ENCODE results near the gene MTMR12.

Gene MTMR12

GRCh38 chr5:32231241-32231640, 81.5 kb downstream of the MTMR12 start:
- no peak for TF ChIP-seq RAD21 (IDR thresholded peaks at IDR 0.05; ENCODE audit: low read depth)
- TF ChIP-seq CEBPB (IDR thresholded peaks at IDR 0.05), result no peak

- TF ChIP-seq, protein P1, sequence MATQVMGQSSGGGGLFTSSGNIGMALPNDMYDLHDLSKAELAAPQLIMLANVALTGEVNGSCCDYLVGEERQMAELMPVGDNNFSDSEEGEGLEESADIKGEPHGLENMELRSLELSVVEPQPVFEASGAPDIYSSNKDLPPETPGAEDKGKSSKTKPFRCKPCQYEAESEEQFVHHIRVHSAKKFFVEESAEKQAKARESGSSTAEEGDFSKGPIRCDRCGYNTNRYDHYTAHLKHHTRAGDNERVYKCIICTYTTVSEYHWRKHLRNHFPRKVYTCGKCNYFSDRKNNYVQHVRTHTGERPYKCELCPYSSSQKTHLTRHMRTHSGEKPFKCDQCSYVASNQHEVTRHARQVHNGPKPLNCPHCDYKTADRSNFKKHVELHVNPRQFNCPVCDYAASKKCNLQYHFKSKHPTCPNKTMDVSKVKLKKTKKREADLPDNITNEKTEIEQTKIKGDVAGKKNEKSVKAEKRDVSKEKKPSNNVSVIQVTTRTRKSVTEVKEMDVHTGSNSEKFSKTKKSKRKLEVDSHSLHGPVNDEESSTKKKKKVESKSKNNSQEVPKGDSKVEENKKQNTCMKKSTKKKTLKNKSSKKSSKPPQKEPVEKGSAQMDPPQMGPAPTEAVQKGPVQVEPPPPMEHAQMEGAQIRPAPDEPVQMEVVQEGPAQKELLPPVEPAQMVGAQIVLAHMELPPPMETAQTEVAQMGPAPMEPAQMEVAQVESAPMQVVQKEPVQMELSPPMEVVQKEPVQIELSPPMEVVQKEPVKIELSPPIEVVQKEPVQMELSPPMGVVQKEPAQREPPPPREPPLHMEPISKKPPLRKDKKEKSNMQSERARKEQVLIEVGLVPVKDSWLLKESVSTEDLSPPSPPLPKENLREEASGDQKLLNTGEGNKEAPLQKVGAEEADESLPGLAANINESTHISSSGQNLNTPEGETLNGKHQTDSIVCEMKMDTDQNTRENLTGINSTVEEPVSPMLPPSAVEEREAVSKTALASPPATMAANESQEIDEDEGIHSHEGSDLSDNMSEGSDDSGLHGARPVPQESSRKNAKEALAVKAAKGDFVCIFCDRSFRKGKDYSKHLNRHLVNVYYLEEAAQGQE (IDR thresholded peaks at IDR 0.05; ENCODE audit: low read depth), result no peak
- TF ChIP-seq CEBPB (IDR thresholded peaks at IDR 0.05), result no peak
- no peak for TF ChIP-seq EP300 (IDR thresholded peaks at IDR 0.05; ENCODE audit: borderline replicate concordance)
- no peak for TF ChIP-seq ZBTB7A (IDR thresholded peaks at IDR 0.05; ENCODE audit: low read depth)
These were observed 82.2 kb downstream of the MTMR12 start for GRCh38 chr5:32230356-32231099.

GRCh38 chr5:32229586-32229985, 83.2 kb downstream of the MTMR12 start:
- TF ChIP-seq YY1 (IDR thresholded peaks at IDR 0.05; ENCODE audit: low read depth), result no peak
- TF ChIP-seq NFIC (IDR thresholded peaks at IDR 0.05), result no peak
- TF ChIP-seq FOXM1 (IDR thresholded peaks at IDR 0.05; ENCODE audit: borderline replicate concordance, low read depth), result no peak
- no peak for TF ChIP-seq TAF1 (IDR thresholded peaks at IDR 0.05; ENCODE audit: low read depth)
- no peak for TF ChIP-seq TCF12 (IDR thresholded peaks at IDR 0.05; ENCODE audit: low read depth)
- no peak for TF ChIP-seq ZBTB7A (IDR thresholded peaks at IDR 0.05; ENCODE audit: low read depth)
- TF ChIP-seq EGR1 (IDR thresholded peaks at IDR 0.05), result no peak
- TF ChIP-seq, protein P1 (IDR thresholded peaks at IDR 0.05; ENCODE audit: low read depth), result no peak
- TF ChIP-seq MAX (IDR thresholded peaks at IDR 0.05), result no peak
- TF ChIP-seq CREB1 (IDR thresholded peaks at IDR 0.05; ENCODE audit: low read depth), result no peak
- no peak for TF ChIP-seq RAD21 (IDR thresholded peaks at IDR 0.05; ENCODE audit: low read depth)
- TF ChIP-seq, protein P2, sequence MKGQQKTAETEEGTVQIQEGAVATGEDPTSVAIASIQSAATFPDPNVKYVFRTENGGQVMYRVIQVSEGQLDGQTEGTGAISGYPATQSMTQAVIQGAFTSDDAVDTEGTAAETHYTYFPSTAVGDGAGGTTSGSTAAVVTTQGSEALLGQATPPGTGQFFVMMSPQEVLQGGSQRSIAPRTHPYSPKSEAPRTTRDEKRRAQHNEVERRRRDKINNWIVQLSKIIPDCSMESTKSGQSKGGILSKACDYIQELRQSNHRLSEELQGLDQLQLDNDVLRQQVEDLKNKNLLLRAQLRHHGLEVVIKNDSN (IDR thresholded peaks at IDR 0.05), result no peak
- no peak for TF ChIP-seq TEAD4 (IDR thresholded peaks at IDR 0.05)
- TF ChIP-seq EP300 (IDR thresholded peaks at IDR 0.05; ENCODE audit: borderline replicate concordance), result no peak
- no peak for TF ChIP-seq CEBPB (IDR thresholded peaks at IDR 0.05)

DNA sequence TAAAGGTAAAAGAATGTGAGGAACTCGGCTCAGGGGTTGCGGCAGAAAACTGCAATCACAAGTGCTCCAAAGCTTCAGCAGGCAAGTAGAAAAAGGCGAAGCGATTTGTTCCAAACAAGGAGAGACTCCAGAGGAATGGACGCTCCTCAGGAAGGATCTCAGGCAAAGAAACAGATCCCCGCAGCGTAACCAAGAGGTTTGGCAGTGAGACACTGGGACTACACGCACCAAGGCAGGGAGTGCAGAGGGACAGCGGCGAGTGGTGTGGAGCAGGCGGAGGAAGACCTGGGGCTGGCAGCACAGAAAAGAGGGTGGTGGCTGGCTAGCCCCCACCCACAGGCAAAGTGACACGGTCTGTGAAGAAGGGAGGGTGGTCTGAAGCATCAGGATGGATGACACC, 83.9 kb downstream of the MTMR12 start:
- no peak for TF ChIP-seq TEAD4 (IDR thresholded peaks at IDR 0.05)

- TF ChIP-seq YY1 (IDR thresholded peaks at IDR 0.05; ENCODE audit: low read depth), result no peak
- no peak for TF ChIP-seq TCF12 (IDR thresholded peaks at IDR 0.05; ENCODE audit: low read depth)
These were observed 87.3 kb downstream of the MTMR12 start for GRCh38 chr5:32225445-32225844.

DNA sequence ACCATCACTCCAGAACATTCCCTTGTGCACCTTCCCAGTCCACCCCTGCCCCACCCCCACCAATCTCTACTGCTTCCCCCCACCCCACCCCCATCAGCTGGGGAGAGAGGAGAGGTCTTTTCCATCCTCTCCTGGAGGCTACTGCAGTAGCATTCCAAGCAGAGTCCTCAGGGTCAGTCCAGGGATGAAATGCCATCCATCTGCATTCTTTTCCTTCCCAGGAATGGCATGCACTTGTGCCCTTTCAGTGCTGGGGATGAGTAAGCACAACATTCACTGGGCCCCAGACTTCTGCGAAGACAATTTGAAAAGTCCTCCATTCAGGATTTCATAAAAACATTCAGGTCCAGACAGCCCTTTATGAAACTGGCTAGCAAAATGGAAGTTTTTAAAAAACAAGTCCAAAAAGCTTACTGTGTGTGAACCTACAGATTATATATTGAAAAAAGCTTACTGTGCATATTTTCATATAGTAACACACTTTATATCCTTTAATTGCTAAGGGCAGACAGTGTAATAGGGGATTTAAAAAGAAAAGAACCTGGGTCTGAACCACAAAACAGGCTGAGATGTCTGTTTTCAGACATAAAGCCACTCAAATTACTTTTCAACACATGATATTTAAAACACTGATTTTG, 88.6 kb downstream of the MTMR12 start:
- TF ChIP-seq EP300 (IDR thresholded peaks at IDR 0.05; ENCODE audit: borderline replicate concordance) (0 out of 2 replicates have a peak, but pooled peaks have one; percentile 27), EGR1 (IDR thresholded peaks at IDR 0.05) (no peak), TCF12 (IDR thresholded peaks at IDR 0.05; ENCODE audit: low read depth) (0 out of 2 replicates have a peak, but pooled peaks have one; percentile 18), YY1 (IDR thresholded peaks at IDR 0.05; ENCODE audit: low read depth) (0 out of 2 replicates have a peak, but pooled peaks have one; percentile 29), TEAD4 (IDR thresholded peaks at IDR 0.05) (peak; percentile 93)

DNA sequence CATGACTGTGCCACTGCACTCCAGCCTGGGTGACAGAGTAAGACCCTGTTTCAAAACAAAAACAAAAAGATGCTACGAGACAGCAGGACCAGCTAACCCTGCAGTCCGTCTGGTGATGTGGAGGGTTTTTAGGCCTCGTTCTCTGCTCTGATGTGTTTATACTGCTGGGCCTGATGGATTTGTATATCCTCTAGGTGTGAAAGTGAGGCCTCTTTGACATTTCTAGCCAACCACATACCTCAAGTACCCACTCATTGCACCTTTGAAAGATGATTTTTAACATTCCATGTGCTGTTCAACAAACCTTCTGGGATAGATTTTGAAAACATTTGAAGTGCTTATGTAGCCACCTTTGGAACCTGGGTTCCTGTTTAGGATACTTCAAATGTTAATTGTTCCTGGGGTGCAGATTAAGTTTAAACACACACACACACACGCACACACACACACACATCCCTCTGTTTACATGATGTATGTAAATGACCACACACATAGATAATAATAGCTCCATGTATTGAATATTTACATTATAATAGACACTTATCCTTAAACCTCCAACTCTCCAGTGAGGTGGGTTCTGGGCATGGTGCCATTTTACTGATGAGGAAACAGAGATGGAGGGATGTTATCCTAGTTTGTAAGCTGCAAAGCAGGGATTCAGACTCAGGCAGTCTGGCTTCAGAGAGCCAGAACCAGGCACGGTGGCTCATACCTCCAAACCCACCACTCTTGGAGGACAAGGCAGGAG, 89.8 kb downstream of the MTMR12 start:
- TF ChIP-seq MAX (IDR thresholded peaks at IDR 0.05) (no peak), CEBPB (IDR thresholded peaks at IDR 0.05) (no peak), FOXM1 (IDR thresholded peaks at IDR 0.05; ENCODE audit: borderline replicate concordance, low read depth) (no peak), ZBTB7A (IDR thresholded peaks at IDR 0.05; ENCODE audit: low read depth) (no peak), EGR1 (IDR thresholded peaks at IDR 0.05) (no peak), CREB1 (IDR thresholded peaks at IDR 0.05; ENCODE audit: low read depth) (no peak), TCF12 (IDR thresholded peaks at IDR 0.05; ENCODE audit: low read depth) (no peak), TAF1 (IDR thresholded peaks at IDR 0.05; ENCODE audit: low read depth) (no peak), NFIC (IDR thresholded peaks at IDR 0.05) (no peak), EP300 (IDR thresholded peaks at IDR 0.05; ENCODE audit: borderline replicate concordance) (no peak), RAD21 (IDR thresholded peaks at IDR 0.05; ENCODE audit: low read depth) (no peak), TEAD4 (IDR thresholded peaks at IDR 0.05) (no peak), YY1 (IDR thresholded peaks at IDR 0.05; ENCODE audit: low read depth) (no peak)
- TF ChIP-seq, protein P2 (IDR thresholded peaks at IDR 0.05), result no peak
- TF ChIP-seq, protein P1 (IDR thresholded peaks at IDR 0.05; ENCODE audit: low read depth), result no peak

Measured in Ishikawa (cell line).